ENCODE results near the gene GRIA1. TPM values are rescaled to one million over a fixed set of nuclear protein-coding genes. Genes with fewer than 3 reads are reported as not detected.

The GRIA1 gene
- total and polyA plus RNA-seq, 2 donors (not counting 1 experiment from before 2014, with no cell fraction given) = not detected

DNA sequence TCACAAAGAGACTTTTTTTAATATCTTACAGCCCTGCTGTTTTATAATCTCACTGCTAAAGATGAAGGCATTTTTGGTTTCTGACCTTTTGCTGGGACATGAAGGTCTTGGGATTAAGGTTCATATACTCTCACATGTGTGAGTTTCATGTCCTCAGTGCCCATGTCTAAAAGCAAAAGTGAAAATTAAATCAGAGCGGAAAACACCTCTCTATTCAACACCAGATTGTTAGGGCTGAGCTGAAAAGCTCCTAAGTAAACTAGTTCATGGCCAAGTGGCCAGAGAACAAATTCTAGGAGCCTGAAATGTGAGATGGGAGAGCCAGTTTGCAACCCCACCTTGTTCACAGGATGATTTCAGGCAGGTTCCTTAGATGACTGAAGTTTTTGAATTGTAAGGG, 110.9 kb downstream of the GRIA1 start:
- Mint-ChIP-seq H3K4me3 (no peak overlapping the region), H3K27me3 (no peaks in the 10 kb centered on the region), H3K27ac (no peak overlapping the region), H3K4me1 (no peaks in the 10 kb centered on the region), H3K9me3 (ENCODE audit: insufficient read depth) (no peaks in the 10 kb centered on the region)
- TF ChIP-seq, protein P1, sequence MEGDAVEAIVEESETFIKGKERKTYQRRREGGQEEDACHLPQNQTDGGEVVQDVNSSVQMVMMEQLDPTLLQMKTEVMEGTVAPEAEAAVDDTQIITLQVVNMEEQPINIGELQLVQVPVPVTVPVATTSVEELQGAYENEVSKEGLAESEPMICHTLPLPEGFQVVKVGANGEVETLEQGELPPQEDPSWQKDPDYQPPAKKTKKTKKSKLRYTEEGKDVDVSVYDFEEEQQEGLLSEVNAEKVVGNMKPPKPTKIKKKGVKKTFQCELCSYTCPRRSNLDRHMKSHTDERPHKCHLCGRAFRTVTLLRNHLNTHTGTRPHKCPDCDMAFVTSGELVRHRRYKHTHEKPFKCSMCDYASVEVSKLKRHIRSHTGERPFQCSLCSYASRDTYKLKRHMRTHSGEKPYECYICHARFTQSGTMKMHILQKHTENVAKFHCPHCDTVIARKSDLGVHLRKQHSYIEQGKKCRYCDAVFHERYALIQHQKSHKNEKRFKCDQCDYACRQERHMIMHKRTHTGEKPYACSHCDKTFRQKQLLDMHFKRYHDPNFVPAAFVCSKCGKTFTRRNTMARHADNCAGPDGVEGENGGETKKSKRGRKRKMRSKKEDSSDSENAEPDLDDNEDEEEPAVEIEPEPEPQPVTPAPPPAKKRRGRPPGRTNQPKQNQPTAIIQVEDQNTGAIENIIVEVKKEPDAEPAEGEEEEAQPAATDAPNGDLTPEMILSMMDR (IDR thresholded peaks at IDR 0.05) = no peak
- TF ChIP-seq EZH2 (IDR thresholded peaks at IDR 0.05; ENCODE audit: borderline replicate concordance, insufficient read depth, low read depth, low read length, poor library complexity, severe bottlenecking) = no peak
- no CpG with 5 or more reads among the region's 1 CpG for WGBS (ENCODE audit: insufficient coverage)
- Histone ChIP-seq H3K4me1 (ENCODE audit: control insufficient read depth in 2 of 2, insufficient read depth in 2 of 2, low read length in 2 of 2) (no peaks in the 10 kb centered on the region), H3K36me3 (replicated peaks in 1 of 2; ENCODE audit: control extremely low read depth in 1 of 2, control insufficient read depth in 1 of 2, extremely low read depth in 1 of 2, insufficient read depth in 2 of 2, low read length in 1 of 2) (no peaks in the 10 kb centered on the region), H2AFZ (ENCODE audit: insufficient read depth, low read depth, low read length, poor library complexity, severe bottlenecking) (no peak overlapping the region), H3K4me2 (replicated peaks; ENCODE audit: low read depth, low read length, poor library complexity, severe bottlenecking) (no peak overlapping the region), H3K27ac (ENCODE audit: low read length in 2 of 2) (no peak overlapping the region), H4K20me1 (ENCODE audit: control insufficient read depth, insufficient read depth, low read length, poor library complexity, severe bottlenecking) (no peaks in the 10 kb centered on the region), H3K9ac (ENCODE audit: low read length) (no peak overlapping the region), H3K79me2 (ENCODE audit: control insufficient read depth, insufficient read depth, low read length) (no peaks in the 10 kb centered on the region), H3K9me3 (ENCODE audit: control extremely low read depth in 1 of 3, control insufficient read depth in 2 of 3, insufficient read depth in 1 of 3, low read length in 2 of 3) (no peaks in the 10 kb centered on the region), H3K4me3 (ENCODE audit: control extremely low read depth in 1 of 5, extremely low read depth in 1 of 5, insufficient read depth in 1 of 5, low read depth in 2 of 5, low read length in 4 of 5) (no peak overlapping the region), H3K27me3 (replicated peaks in 1 of 4; ENCODE audit: control extremely low read depth in 1 of 4, control insufficient read depth in 3 of 4, insufficient read depth in 4 of 4, low read length in 3 of 4) (no peaks in the 10 kb centered on the region)
- ChIA-PET POLR2A (no interaction called here), CTCF (no interaction called here)
- DNase-seq (no peak), ATAC-seq (ENCODE audit: low read depth) (no peak)
- intact Hi-C loops (cut with micrococcal nuclease) = no loop called here

DNA sequence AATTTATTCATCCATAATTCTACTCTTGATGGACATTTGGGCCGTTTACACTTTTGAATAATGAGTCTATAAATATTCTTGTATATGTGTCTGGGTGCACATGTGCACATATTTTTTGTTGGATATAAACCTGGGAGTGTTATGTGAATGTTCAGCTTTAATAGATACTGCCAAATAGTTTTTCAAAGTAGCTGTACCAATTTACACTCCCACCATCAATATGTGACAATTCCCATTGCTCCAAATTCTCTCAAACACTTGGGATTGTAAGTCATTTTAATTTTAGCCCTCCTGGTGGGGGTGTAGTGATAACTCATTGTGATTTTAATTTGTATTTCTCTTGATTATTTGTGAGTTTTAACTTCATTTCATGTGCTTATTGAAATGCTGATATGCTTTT, 114.9 kb downstream of the GRIA1 start:
- no peak overlapping the region for H3K9ac ChIP-seq (ENCODE audit: low read length)
- no peaks in the 10 kb centered on the region for H3K79me2 ChIP-seq (ENCODE audit: control insufficient read depth, insufficient read depth, low read length)

More for the DNA sequence above, 114.9 kb downstream of the GRIA1 start:
- no peak overlapping the region for H3K4me3 ChIP-seq (ENCODE audit: control extremely low read depth in 1 of 5, extremely low read depth in 1 of 5, insufficient read depth in 1 of 5, low read depth in 2 of 5, low read length in 4 of 5)
- Mint-ChIP-seq H3K9me3 (ENCODE audit: insufficient read depth) (no peaks in the 10 kb centered on the region), H3K27me3 (no peaks in the 10 kb centered on the region), H3K27ac (no peak overlapping the region), H3K4me3 (no peak overlapping the region), H3K4me1 (no peaks in the 10 kb centered on the region)
- DNase-seq = no peak
- TF ChIP-seq EZH2 (IDR thresholded peaks at IDR 0.05; ENCODE audit: borderline replicate concordance, insufficient read depth, low read depth, low read length, poor library complexity, severe bottlenecking) = no peak
- TF ChIP-seq, protein P1 (IDR thresholded peaks at IDR 0.05) = no peak
- ChIA-PET CTCF (no interaction called here), POLR2A (no interaction called here)
- no peaks in the 10 kb centered on the region for H3K9me3 ChIP-seq (ENCODE audit: control extremely low read depth in 1 of 3, control insufficient read depth in 2 of 3, insufficient read depth in 1 of 3, low read length in 2 of 3)
- H3K27me3 ChIP-seq (replicated peaks in 1 of 4; ENCODE audit: control extremely low read depth in 1 of 4, control insufficient read depth in 3 of 4, insufficient read depth in 4 of 4, low read length in 3 of 4) = no peaks in the 10 kb centered on the region
- H2AFZ ChIP-seq (ENCODE audit: insufficient read depth, low read depth, low read length, poor library complexity, severe bottlenecking) = no peak overlapping the region
- no CpG with 5 or more reads among the region's 1 CpG for WGBS (ENCODE audit: insufficient coverage)
- H4K20me1 ChIP-seq (ENCODE audit: control insufficient read depth, insufficient read depth, low read length, poor library complexity, severe bottlenecking) = no peaks in the 10 kb centered on the region
- H3K36me3 ChIP-seq (replicated peaks in 1 of 2; ENCODE audit: control extremely low read depth in 1 of 2, control insufficient read depth in 1 of 2, extremely low read depth in 1 of 2, insufficient read depth in 2 of 2, low read length in 1 of 2) = no peaks in the 10 kb centered on the region
- no peak overlapping the region for H3K4me2 ChIP-seq (replicated peaks; ENCODE audit: low read depth, low read length, poor library complexity, severe bottlenecking)
- H3K4me1 ChIP-seq (ENCODE audit: control insufficient read depth in 2 of 2, insufficient read depth in 2 of 2, low read length in 2 of 2) = no peaks in the 10 kb centered on the region
- H3K27ac ChIP-seq (ENCODE audit: low read length in 2 of 2) = no peak overlapping the region
- ATAC-seq (ENCODE audit: low read depth) = no peak
- intact Hi-C loops (cut with micrococcal nuclease) = no loop called here

Measured in B cell (primary cell).